GM23338 (cell line): ENCODE measurements around the gene HEATR5B. TPM values are rescaled to one million over a fixed set of nuclear protein-coding genes. Genes with fewer than 3 reads are reported as not detected.

Source experiments
- ATAC-seq: fragments of 200-7000 bp; cut with Tn5 transposase; 3 replicates; pipeline ENCODE4 v1.9.1; 2020
- DNase-seq: peaks from one replicate; pipeline ENCODE4 v3.0.0-alpha.2; 2015; ENCODE audit warnings: low spot score
- H2AFZ ChIP-seq: fragments of 200-600 bp; sonication (generic); 2 replicates; pipeline ENCODE4 v1.8.0; 2016; ENCODE audit warnings: antibody characterized with exemption, mild to moderate bottlenecking, moderate library complexity
- H3F3A ChIP-seq: fragments of 200-600 bp; sonication (generic); replicated peaks from 2 replicates; pipeline ENCODE4 v1.8.0; 2017; ENCODE audit warnings: antibody characterized with exemption, mixed run types, low read depth
- H3K27ac ChIP-seq: fragments of 200-600 bp; sonication (generic); 2 replicates; pipeline ENCODE4 v1.6.1; 2016; ENCODE audit warnings: low read depth
- H3K27me3 ChIP-seq: fragments of 200-600 bp; sonication (generic); 2 replicates; pipeline ENCODE4 v1.8.0; 2016; ENCODE audit warnings: mild to moderate bottlenecking, mixed run types, moderate library complexity; ENCODE audit not compliant: insufficient read depth
- H3K36me3 ChIP-seq: fragments of 200-600 bp; sonication (generic); 2 replicates; pipeline ENCODE4 v1.8.0; 2016; ENCODE audit warnings: mild to moderate bottlenecking; ENCODE audit not compliant: insufficient read depth
- H3K4me1 ChIP-seq: fragments of 200-600 bp; sonication (generic); 2 replicates; pipeline ENCODE4 v1.8.0; 2016; ENCODE audit warnings: mild to moderate bottlenecking, moderate library complexity; ENCODE audit not compliant: insufficient read depth
- H3K4me2 ChIP-seq: fragments of 200-600 bp; sonication (generic); 2 replicates; pipeline ENCODE4 v1.7.1; 2017; ENCODE audit warnings: mixed run types
- H3K4me3 ChIP-seq: fragments of 200-600 bp; sonication (generic); 2 replicates; pipeline ENCODE4 v1.6.1; 2016; ENCODE audit warnings: mixed run types
- H3K79me2 ChIP-seq: fragments of 200-600 bp; sonication (generic); replicated peaks from 2 replicates; pipeline ENCODE4 v1.8.0; 2017; ENCODE audit warnings: mild to moderate bottlenecking; ENCODE audit not compliant: insufficient read depth
- H3K9me2 ChIP-seq: fragments of 200-600 bp; sonication (generic); 2 replicates; pipeline ENCODE4 v1.8.0; 2017; ENCODE audit not compliant: insufficient read depth
- H4K20me1 ChIP-seq: fragments of 200-600 bp; sonication (generic); replicated peaks from 2 replicates; pipeline ENCODE4 v1.8.0; 2017; ENCODE audit warnings: mild to moderate bottlenecking; ENCODE audit not compliant: insufficient read depth
- H3K27ac Mint-ChIP-seq: 2 replicates; pipeline ENCODE4 v1.8.0; 2020; ENCODE audit warnings: inconsistent platforms, mild to moderate bottlenecking, moderate library complexity, mixed read lengths
- H3K27me3 Mint-ChIP-seq: 3 replicates; pipeline ENCODE4 v1.8.0; 2022; ENCODE audit warnings: low read depth, mild to moderate bottlenecking, moderate library complexity, mixed read lengths, inconsistent platforms; ENCODE audit not compliant: insufficient read depth, poor library complexity
- H3K36me3 Mint-ChIP-seq: 3 replicates; pipeline ENCODE4 v1.8.0; 2021; ENCODE audit warnings: low read depth, mild to moderate bottlenecking, inconsistent platforms, moderate library complexity, mixed read lengths
- H3K4me1 Mint-ChIP-seq: 3 replicates; pipeline ENCODE4 v1.8.0; 2020; ENCODE audit warnings: mild to moderate bottlenecking, inconsistent platforms, mixed read lengths
- H3K4me3 Mint-ChIP-seq: 3 replicates; pipeline ENCODE4 v1.8.0; 2021; ENCODE audit warnings: moderate library complexity, mild to moderate bottlenecking, inconsistent platforms, mixed read lengths
- H3K9me3 Mint-ChIP-seq: 3 replicates; pipeline ENCODE4 v1.8.0; 2020; ENCODE audit warnings: moderate library complexity, mild to moderate bottlenecking, inconsistent platforms, mixed read lengths
- CTCF ChIP-seq, 2 experiments: fragments of 200-600 bp in 1 of 2; sonication (generic) in 1 of 2; conservative IDR thresholded peaks; 2 replicates each; pipeline versions ENCODE4 v1.5.1 to v1.6.1; 2016 to 2017; ENCODE audit warnings: antibody characterized with exemption in 2 of 2, low read depth in 2 of 2, mild to moderate bottlenecking in 2 of 2, moderate library complexity in 1 of 2
- ETS1 ChIP-seq: IDR thresholded peaks from 2 replicates; pipeline ENCODE4 v1.6.1; 2016; ENCODE audit warnings: antibody characterized with exemption
- EZH2 ChIP-seq: fragments of 200-600 bp; sonication (generic); IDR thresholded peaks from one replicate; pipeline ENCODE4 v1.8.0; 2017; ENCODE audit warnings: antibody characterized with exemption, mild to moderate bottlenecking, low read depth; ENCODE audit not compliant: unreplicated experiment
- NANOG ChIP-seq: IDR thresholded peaks from 2 replicates; pipeline ENCODE4 v1.6.1; 2016; ENCODE audit warnings: antibody characterized with exemption, borderline replicate concordance
- ZNF114 ChIP-seq: fragments of 250-450 bp; sonication (Bioruptor Pico); IDR thresholded peaks from 2 replicates; pipeline ENCODE4 v1.5.0; 2020; ENCODE audit warnings: mild to moderate bottlenecking, moderate library complexity
- ZNF331 ChIP-seq: fragments of 250-450 bp; sonication (Bioruptor Pico); IDR thresholded peaks from 2 replicates; pipeline ENCODE4 v1.5.0; 2020; ENCODE audit warnings: low read depth, mild to moderate bottlenecking, moderate library complexity
- polyA plus RNA-seq: library from polyadenylated mRNA; unstranded; fragments of >200 nt; fragmentation: Nextera tagmentation; extraction: Ambion mirVana; gene quantifications from 2 replicates; pipeline ENCODE4 v1.2.1, GENCODE V29; 2016
- total RNA-seq: library from RNA; depleted of rRNA; stranded (reverse); fragments of >200 nt; shearing (Covaris generic); gene quantifications from 2 replicates; pipeline ENCODE4 v1.2.3, GENCODE V29; 2014
- TF ChIP-seq, protein P1 (sequence below): fragments of 250-450 bp; sonication (Bioruptor Pico); IDR thresholded peaks from 2 replicates; pipeline ENCODE4 v1.5.0; 2020; ENCODE audit warnings: mild to moderate bottlenecking, moderate library complexity

The HEATR5B gene
- total and polyA plus RNA-seq, 2 experiments from 2014 or later, result 4.0 to 18.8 TPM

DNA sequence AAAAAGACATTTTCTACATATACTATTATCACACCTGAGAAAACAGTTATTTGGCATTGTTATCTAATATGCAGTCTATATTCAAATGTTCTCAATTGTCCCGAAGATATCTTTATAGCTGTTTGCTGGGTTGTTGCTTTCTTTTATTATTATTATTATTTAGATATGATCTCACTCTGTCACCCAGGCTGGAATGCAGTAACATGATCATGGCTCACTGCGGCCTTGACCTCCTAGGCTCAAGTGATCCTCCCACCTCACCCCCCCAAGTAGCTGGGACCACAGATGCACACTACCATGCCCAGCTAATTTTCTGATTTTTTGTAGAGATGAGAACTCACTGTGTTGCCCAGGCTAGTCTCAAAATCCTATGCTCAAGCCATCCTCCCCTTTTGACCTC is 20.0 kb upstream of the HEATR5B start (continued):
- TF ChIP-seq, protein P1, sequence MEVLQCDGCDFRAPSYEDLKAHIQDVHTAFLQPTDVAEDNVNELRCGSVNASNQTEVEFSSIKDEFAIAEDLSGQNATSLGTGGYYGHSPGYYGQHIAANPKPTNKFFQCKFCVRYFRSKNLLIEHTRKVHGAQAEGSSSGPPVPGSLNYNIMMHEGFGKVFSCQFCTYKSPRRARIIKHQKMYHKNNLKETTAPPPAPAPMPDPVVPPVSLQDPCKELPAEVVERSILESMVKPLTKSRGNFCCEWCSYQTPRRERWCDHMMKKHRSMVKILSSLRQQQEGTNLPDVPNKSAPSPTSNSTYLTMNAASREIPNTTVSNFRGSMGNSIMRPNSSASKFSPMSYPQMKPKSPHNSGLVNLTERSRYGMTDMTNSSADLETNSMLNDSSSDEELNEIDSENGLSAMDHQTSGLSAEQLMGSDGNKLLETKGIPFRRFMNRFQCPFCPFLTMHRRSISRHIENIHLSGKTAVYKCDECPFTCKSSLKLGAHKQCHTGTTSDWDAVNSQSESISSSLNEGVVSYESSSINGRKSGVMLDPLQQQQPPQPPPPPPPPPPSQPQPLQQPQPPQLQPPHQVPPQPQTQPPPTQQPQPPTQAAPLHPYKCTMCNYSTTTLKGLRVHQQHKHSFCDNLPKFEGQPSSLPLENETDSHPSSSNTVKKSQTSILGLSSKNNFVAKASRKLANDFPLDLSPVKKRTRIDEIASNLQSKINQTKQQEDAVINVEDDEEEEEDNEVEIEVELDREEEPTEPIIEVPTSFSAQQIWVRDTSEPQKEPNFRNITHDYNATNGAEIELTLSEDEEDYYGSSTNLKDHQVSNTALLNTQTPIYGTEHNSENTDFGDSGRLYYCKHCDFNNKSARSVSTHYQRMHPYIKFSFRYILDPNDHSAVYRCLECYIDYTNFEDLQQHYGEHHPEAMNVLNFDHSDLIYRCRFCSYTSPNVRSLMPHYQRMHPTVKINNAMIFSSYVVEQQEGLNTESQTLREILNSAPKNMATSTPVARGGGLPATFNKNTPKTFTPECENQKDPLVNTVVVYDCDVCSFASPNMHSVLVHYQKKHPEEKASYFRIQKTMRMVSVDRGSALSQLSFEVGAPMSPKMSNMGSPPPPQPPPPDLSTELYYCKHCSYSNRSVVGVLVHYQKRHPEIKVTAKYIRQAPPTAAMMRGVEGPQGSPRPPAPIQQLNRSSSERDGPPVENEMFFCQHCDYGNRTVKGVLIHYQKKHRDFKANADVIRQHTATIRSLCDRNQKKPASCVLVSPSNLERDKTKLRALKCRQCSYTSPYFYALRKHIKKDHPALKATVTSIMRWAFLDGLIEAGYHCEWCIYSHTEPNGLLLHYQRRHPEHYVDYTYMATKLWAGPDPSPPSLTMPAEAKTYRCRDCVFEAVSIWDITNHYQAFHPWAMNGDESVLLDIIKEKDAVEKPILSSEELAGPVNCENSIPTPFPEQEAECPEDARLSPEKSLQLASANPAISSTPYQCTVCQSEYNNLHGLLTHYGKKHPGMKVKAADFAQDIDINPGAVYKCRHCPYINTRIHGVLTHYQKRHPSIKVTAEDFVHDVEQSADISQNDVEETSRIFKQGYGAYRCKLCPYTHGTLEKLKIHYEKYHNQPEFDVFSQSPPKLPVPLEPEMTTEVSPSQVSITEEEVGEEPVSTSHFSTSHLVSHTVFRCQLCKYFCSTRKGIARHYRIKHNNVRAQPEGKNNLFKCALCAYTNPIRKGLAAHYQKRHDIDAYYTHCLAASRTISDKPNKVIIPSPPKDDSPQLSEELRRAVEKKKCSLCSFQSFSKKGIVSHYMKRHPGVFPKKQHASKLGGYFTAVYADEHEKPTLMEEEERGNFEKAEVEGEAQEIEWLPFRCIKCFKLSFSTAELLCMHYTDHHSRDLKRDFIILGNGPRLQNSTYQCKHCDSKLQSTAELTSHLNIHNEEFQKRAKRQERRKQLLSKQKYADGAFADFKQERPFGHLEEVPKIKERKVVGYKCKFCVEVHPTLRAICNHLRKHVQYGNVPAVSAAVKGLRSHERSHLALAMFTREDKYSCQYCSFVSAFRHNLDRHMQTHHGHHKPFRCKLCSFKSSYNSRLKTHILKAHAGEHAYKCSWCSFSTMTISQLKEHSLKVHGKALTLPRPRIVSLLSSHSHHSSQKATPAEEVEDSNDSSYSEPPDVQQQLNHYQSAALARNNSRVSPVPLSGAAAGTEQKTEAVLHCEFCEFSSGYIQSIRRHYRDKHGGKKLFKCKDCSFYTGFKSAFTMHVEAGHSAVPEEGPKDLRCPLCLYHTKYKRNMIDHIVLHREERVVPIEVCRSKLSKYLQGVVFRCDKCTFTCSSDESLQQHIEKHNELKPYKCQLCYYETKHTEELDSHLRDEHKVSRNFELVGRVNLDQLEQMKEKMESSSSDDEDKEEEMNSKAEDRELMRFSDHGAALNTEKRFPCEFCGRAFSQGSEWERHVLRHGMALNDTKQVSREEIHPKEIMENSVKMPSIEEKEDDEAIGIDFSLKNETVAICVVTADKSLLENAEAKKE (CRISPR knock-in tag), result no peak
- TF ChIP-seq ZNF114 (CRISPR knock-in tag), result no peak

DNA sequence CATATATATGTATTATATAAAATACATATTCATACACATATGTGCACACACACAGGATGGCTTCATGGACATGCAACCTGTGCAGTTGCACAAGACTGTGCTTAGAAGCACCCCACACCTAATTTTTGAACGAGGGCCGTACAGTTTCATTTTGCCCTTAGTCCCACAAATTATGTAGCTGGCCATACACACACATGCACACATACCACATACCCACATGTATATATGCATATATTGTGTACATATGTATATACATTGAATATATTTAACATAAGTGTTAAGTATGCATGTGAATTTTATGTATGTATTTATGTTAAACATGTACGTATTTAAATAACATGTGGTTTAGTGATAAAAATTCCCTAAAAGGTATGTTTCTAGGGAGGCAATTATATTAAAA is 18.4 kb upstream of the HEATR5B start:
- ATAC-seq (no peak), DNase-seq (no peak)
- H3K27ac ChIP-seq, result no peak overlapping the region
- H3K79me2 ChIP-seq, result no peaks in the 10 kb centered on the region
- no peak overlapping the region for H2AFZ ChIP-seq
- Mint-ChIP-seq H3K4me1 (peaks cover 19% of the 10 kb centered on the region), H3K9me3 (no peaks in the 10 kb centered on the region), H3K27ac (no peak overlapping the region), H3K4me3 (no peak overlapping the region), H3K27me3 (peaks cover 3% of the 10 kb centered on the region), H3K36me3 (peaks cover 11% of the 10 kb centered on the region; the same call in 2 of the 3 replicates)
- no peak overlapping the region for H3K4me3 ChIP-seq
- H3K4me1 ChIP-seq, result peaks cover 5% of the 10 kb centered on the region; the same call in 1 of the 2 replicates
- no peak overlapping the region for H3K4me2 ChIP-seq
- H3K36me3 ChIP-seq, result peaks cover 6% of the 10 kb centered on the region; the same call in 1 of the 2 replicates
- no peaks in the 10 kb centered on the region for H4K20me1 ChIP-seq
- no peaks in the 10 kb centered on the region for H3K9me2 ChIP-seq
- H3K27me3 ChIP-seq, result no peaks in the 10 kb centered on the region
- H3F3A ChIP-seq, result no peaks in the 10 kb centered on the region
- no peak for TF ChIP-seq ZNF331
- no peak for TF ChIP-seq CTCF (conservative IDR thresholded peaks at IDR 0.05; ENCODE audit: low read depth in 2 of 2)
- no peak for TF ChIP-seq EZH2
- no peak for TF ChIP-seq NANOG
- TF ChIP-seq ETS1, result no peak
